CD4-positive, alpha-beta T cell treated with Interleukin-17A for 1 hour (primary cell): ENCODE data around the gene OR10Z1.
A peak's percentile ranks its signal among the peaks of the same experiment; 100 is the strongest.

Experiments used
- DNase-seq: peaks from one replicate; pipeline ENCODE4 v3.0.0-alpha.2; 2020

The OR10Z1 gene

GRCh38 chr1:158604968-158605367 is at the start of gene OR10Z1:
TSS of gene OR10Z1 (plus strand) at chr1:158605268. CDS start at chr1:158606439, 1,171 bp downstream.
- no peak for DNase-seq

- no peak for DNase-seq
Observed at GRCh38 chr1:158559696-158560095, 45.4 kb upstream of the OR10Z1 start.

GRCh38 chr1:158563853-158564252 is 41.2 kb upstream of the OR10Z1 start:
- no peak for DNase-seq

GRCh38 chr1:158564608-158565007 is 40.5 kb upstream of the OR10Z1 start:
- DNase-seq, result no peak

- DNase-seq, result no peak
Observed at GRCh38 chr1:158570480-158570879, 34.6 kb upstream of the OR10Z1 start, which contains the start of gene OR6P1. TSS of gene OR6P1 (minus strand) at chr1:158570580. CDS start at chr1:158563604, 6,976 bp downstream.

- DNase-seq, result no peak
Observed at GRCh38 chr1:158572226-158572625, 32.8 kb upstream of the OR10Z1 start.

- no peak for DNase-seq
Observed at GRCh38 chr1:158577561-158577960, 27.5 kb upstream of the OR10Z1 start.

- DNase-seq, result no peak
Observed at GRCh38 chr1:158579733-158580132, 25.3 kb upstream of the OR10Z1 start, which contains the start of gene OR10X1. TSS of gene OR10X1 (minus strand) at chr1:158579899. CDS start at chr1:158579899, 0 bp downstream.

GRCh38 chr1:158583962-158584361 is 21.1 kb upstream of the OR10Z1 start:
- no peak for DNase-seq

- no peak for DNase-seq
Observed at GRCh38 chr1:158586942-158587341, 18.1 kb upstream of the OR10Z1 start.

GRCh38 chr1:158600735-158601134 is 4.3 kb upstream of the OR10Z1 start:
- no peak for DNase-seq

- DNase-seq, result no peak
Observed at GRCh38 chr1:158607296-158607695, 2.2 kb downstream of the OR10Z1 start.

- no peak for DNase-seq
Observed at GRCh38 chr1:158611916-158612315, 6.8 kb downstream of the OR10Z1 start.

GRCh38 chr1:158613764-158614163 is 8.7 kb downstream of the OR10Z1 start:
- DNase-seq, result no peak

GRCh38 chr1:158638146-158638545 is 33.1 kb downstream of the OR10Z1 start:
- DNase-seq, result no peak

GRCh38 chr1:158638904-158639303 is 33.8 kb downstream of the OR10Z1 start:
- DNase-seq, result no peak

GRCh38 chr1:158644449-158644848 is 39.4 kb downstream of the OR10Z1 start:
- no peak for DNase-seq

GRCh38 chr1:158646465-158646864 is 41.4 kb downstream of the OR10Z1 start:
- DNase-seq, result peak; percentile 8

GRCh38 chr1:158649052-158649451 is 44.0 kb downstream of the OR10Z1 start:
- DNase-seq, result no peak

GRCh38 chr1:158652721-158653334 is 47.8 kb downstream of the OR10Z1 start:
- no peak for DNase-seq

- no peak for DNase-seq
Observed at GRCh38 chr1:158654086-158654485, 49.0 kb downstream of the OR10Z1 start.

- no peak for DNase-seq
Observed at GRCh38 chr1:158654571-158654970, 49.5 kb downstream of the OR10Z1 start.
